SU-DHL-6 (cell line): ENCODE results near the gene GUCY1A2.

Experiments used
- H2AFZ ChIP-seq: fragments of 200-600 bp; sonication (generic); 2 replicates; pipeline ENCODE4 v1.6.1; 2014; ENCODE audit warnings: low read depth, mild to moderate bottlenecking, moderate library complexity, mixed read lengths, antibody characterized with exemption, low read length; ENCODE audit not compliant: severe bottlenecking
- H3F3A ChIP-seq: fragments of 200-600 bp; shearing (Covaris generic); 2 replicates; pipeline ENCODE4 v1.6.0; 2016; ENCODE audit warnings: antibody characterized with exemption, mild to moderate bottlenecking; ENCODE audit not compliant: insufficient read depth
- H3K27ac ChIP-seq: fragments of 200-600 bp; sonication (generic); 2 replicates; pipeline ENCODE4 v1.5.1; 2016; ENCODE audit warnings: low read depth, mild to moderate bottlenecking, low read length, moderate library complexity, mixed read lengths
- H3K27me3 ChIP-seq: fragments of 200-600 bp; sonication (generic), shearing (Covaris generic); 2 replicates; pipeline ENCODE4 v1.6.0; 2014; ENCODE audit warnings: mild to moderate bottlenecking, low read length
- H3K36me3 ChIP-seq: fragments of 200-600 bp; sonication (generic); 2 replicates; pipeline ENCODE4 v1.6.1; 2014; ENCODE audit warnings: mild to moderate bottlenecking, low read length, mixed read lengths
- H3K4me2 ChIP-seq: fragments of 300-600, 200-600 bp; shearing (Covaris generic), sonication (generic); 2 replicates; pipeline ENCODE4 v1.6.0; 2014; ENCODE audit warnings: low read length, low read depth, mild to moderate bottlenecking; ENCODE audit not compliant: poor library complexity, severe bottlenecking
- H3K4me3 ChIP-seq: fragments of 200-600 bp; sonication (generic); 2 replicates; pipeline ENCODE4 v1.5.1; 2014; ENCODE audit warnings: antibody characterized with exemption, low read length, mild to moderate bottlenecking, mixed read lengths; ENCODE audit not compliant: insufficient read depth, poor library complexity, severe bottlenecking
- H3K79me2 ChIP-seq: fragments of 200-600 bp; sonication (generic); 2 replicates; pipeline ENCODE4 v1.6.1; 2014; ENCODE audit warnings: mild to moderate bottlenecking, low read length, moderate library complexity; ENCODE audit not compliant: insufficient read depth
- H3K9ac ChIP-seq: fragments of 200-600 bp; sonication (generic); 2 replicates; pipeline ENCODE4 v1.7.0; 2014; ENCODE audit warnings: mild to moderate bottlenecking, low read length
- H3K9me2 ChIP-seq: fragments of 200-600 bp; sonication (generic); replicated peaks from 2 replicates; pipeline ENCODE4 v1.6.1; 2014; ENCODE audit warnings: low read length; ENCODE audit not compliant: insufficient read depth
- H3K9me3 ChIP-seq: fragments of 200-600 bp; sonication (generic); 2 replicates; pipeline ENCODE4 v1.6.1; 2014; ENCODE audit warnings: low read length, mixed read lengths; ENCODE audit not compliant: insufficient read depth
- H4K20me1 ChIP-seq: fragments of 200-600 bp; sonication (generic); 2 replicates; pipeline ENCODE4 v1.6.1; 2014; ENCODE audit warnings: low read depth, mild to moderate bottlenecking, antibody characterized with exemption, low read length, moderate library complexity, mixed read lengths
- EZH2phosphoT487 ChIP-seq: fragments of 200-600 bp; sonication (generic), shearing (Covaris generic); conservative IDR thresholded peaks from 2 replicates; pipeline ENCODE4 v1.6.1; 2018; ENCODE audit warnings: mild to moderate bottlenecking, antibody characterized with exemption, low read length, moderate library complexity, mixed read lengths
- TF ChIP-seq, protein P1 (sequence below): fragments of 200-600 bp; sonication (generic); IDR thresholded peaks from one replicate; pipeline ENCODE4 v1.5.1; 2017; ENCODE audit warnings: antibody characterized with exemption, mild to moderate bottlenecking, low read length, moderate library complexity; ENCODE audit not compliant: insufficient read depth, poor library complexity, severe bottlenecking

GUCY1A2 gene

DNA sequence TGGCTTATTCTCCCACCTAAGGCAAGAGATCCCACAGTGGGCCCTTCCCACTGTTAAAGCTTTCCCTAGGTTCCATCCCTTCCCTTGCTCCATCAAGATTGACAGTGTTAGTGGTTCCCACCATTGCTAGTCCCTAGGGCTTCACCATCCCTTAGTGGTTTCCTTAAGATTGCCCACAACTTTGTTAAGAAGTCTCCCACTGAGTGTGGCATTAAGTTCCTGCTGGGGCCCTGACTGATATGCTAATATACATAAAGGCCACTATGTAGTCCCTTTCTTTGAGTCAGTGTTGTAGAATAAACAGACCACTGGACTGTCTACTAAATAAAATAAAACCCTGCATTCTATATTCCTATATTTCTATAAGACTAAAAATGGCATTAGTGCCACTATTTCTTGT, 176.1 kb downstream of the GUCY1A2 start:
- H3K27me3 ChIP-seq, result no peaks in the 10 kb centered on the region
- no peaks in the 10 kb centered on the region for H3K36me3 ChIP-seq
- H3K9ac ChIP-seq, result no peak overlapping the region
- no peaks in the 10 kb centered on the region for H3K9me3 ChIP-seq
- H3F3A ChIP-seq, result no peaks in the 10 kb centered on the region
- no peaks in the 10 kb centered on the region for H3K9me2 ChIP-seq
- no peak overlapping the region for H3K27ac ChIP-seq
- no peak overlapping the region for H3K4me2 ChIP-seq
- no peak overlapping the region for H2AFZ ChIP-seq
- H3K4me3 ChIP-seq, result no peak overlapping the region
- TF ChIP-seq, protein P1, sequence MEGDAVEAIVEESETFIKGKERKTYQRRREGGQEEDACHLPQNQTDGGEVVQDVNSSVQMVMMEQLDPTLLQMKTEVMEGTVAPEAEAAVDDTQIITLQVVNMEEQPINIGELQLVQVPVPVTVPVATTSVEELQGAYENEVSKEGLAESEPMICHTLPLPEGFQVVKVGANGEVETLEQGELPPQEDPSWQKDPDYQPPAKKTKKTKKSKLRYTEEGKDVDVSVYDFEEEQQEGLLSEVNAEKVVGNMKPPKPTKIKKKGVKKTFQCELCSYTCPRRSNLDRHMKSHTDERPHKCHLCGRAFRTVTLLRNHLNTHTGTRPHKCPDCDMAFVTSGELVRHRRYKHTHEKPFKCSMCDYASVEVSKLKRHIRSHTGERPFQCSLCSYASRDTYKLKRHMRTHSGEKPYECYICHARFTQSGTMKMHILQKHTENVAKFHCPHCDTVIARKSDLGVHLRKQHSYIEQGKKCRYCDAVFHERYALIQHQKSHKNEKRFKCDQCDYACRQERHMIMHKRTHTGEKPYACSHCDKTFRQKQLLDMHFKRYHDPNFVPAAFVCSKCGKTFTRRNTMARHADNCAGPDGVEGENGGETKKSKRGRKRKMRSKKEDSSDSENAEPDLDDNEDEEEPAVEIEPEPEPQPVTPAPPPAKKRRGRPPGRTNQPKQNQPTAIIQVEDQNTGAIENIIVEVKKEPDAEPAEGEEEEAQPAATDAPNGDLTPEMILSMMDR, result no peak
- TF ChIP-seq EZH2phosphoT487, result no peak
- no peaks in the 10 kb centered on the region for H4K20me1 ChIP-seq
- H3K79me2 ChIP-seq, result no peaks in the 10 kb centered on the region

DNA sequence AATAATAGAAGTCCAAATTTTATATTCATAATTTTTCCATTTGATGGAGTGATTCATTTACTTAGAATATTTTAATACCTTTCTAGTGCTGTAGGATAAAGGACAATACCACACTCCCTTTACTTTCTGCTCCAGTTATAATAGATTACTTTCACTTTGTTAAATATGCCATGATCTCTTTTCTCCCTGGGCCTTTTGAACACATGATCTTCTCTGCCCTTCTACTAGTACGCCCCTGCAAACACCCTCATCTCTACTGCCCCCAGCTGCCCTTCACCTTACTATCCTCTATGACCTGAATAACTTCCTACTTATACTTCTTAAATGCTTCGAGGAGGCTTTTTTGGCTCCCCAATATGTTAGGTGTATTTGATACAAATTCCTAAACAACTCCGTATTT, 177.3 kb downstream of the GUCY1A2 start:
- Histone ChIP-seq H3K79me2 (no peaks in the 10 kb centered on the region), H3F3A (no peaks in the 10 kb centered on the region), H3K4me3 (no peak overlapping the region), H3K27ac (no peak overlapping the region), H3K36me3 (no peaks in the 10 kb centered on the region), H3K9ac (no peak overlapping the region), H3K9me3 (no peaks in the 10 kb centered on the region), H4K20me1 (no peaks in the 10 kb centered on the region), H3K27me3 (no peaks in the 10 kb centered on the region), H2AFZ (no peak overlapping the region), H3K9me2 (no peaks in the 10 kb centered on the region), H3K4me2 (no peak overlapping the region)
- TF ChIP-seq, protein P1, result no peak
- no peak for TF ChIP-seq EZH2phosphoT487

DNA sequence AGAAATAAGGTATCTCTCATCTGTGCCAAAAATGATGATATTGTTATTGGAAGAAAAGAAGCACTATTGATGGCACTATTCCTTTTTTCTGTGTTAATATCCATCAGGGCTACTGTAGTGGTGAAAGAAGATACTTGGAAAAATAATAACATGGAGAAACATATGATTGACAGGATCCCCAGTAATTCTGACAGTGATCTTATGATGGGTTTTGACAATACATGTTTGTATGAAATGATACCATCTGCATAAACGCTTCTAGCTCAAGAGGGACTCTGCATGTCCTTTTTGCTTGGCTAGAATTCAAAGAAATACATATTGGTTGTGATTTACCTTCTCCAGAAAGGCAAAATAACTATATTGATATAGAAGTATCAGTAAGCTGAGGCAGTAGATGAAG, 178.1 kb downstream of the GUCY1A2 start:
- H3F3A ChIP-seq, result no peaks in the 10 kb centered on the region
- H3K27ac ChIP-seq, result no peak overlapping the region
- H3K9me3 ChIP-seq, result no peaks in the 10 kb centered on the region
- TF ChIP-seq EZH2phosphoT487, result no peak
- TF ChIP-seq, protein P1, result no peak
- H3K79me2 ChIP-seq, result no peaks in the 10 kb centered on the region
- H3K4me2 ChIP-seq, result no peak overlapping the region
- no peak overlapping the region for H3K9ac ChIP-seq
- H3K4me3 ChIP-seq, result no peak overlapping the region
- no peaks in the 10 kb centered on the region for H3K36me3 ChIP-seq
- H3K9me2 ChIP-seq, result no peaks in the 10 kb centered on the region
- H2AFZ ChIP-seq, result no peak overlapping the region
- H4K20me1 ChIP-seq, result no peaks in the 10 kb centered on the region
- H3K27me3 ChIP-seq, result no peaks in the 10 kb centered on the region
